GM21619 (cell line): ENCODE measurements around the gene TP63.

Source experiments
- ATAC-seq: cut with Tn5 transposase; IDR thresholded peaks from one replicate; pipeline ENCODE4 v1.9.1; 2021; ENCODE audit not compliant: unreplicated experiment

The TP63 gene

DNA sequence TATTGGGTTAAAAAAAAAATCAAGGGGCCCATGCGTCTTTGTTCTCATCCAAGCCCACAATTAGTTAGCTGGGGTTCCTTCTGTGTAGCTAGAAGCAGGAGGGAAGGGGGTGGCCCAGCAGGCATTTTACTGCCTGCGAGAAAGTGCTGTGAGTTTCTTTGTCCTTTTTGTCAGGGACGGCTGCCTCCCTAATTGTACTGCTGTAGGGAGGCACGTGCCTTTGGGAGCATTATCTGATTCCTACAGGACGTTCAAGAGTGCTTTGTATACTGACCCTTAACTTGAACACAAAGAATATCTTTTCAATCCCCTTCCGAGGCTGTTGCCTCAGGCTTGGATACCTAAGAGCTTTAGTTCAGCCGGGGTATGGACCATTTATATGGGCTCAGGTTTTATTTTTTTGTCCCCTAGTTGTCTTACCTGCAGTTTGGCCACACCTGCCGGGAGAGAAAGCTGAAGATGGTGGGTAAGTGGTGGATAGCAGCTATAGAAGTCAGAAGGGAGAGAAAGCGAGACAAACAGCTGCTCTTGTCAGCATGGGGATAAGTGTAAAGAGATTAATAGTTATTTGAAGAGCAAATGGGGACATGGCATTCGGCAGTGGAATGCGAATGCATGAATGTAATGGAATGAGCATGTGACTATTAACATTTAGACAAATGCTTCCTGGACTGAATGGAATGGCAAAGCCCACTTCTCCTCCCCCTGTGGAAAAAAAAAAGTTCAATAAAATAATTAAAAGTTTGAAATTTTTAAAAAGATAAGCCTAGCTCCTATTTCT, 175.2 kb downstream of the TP63 start:
- no peak for ATAC-seq

DNA sequence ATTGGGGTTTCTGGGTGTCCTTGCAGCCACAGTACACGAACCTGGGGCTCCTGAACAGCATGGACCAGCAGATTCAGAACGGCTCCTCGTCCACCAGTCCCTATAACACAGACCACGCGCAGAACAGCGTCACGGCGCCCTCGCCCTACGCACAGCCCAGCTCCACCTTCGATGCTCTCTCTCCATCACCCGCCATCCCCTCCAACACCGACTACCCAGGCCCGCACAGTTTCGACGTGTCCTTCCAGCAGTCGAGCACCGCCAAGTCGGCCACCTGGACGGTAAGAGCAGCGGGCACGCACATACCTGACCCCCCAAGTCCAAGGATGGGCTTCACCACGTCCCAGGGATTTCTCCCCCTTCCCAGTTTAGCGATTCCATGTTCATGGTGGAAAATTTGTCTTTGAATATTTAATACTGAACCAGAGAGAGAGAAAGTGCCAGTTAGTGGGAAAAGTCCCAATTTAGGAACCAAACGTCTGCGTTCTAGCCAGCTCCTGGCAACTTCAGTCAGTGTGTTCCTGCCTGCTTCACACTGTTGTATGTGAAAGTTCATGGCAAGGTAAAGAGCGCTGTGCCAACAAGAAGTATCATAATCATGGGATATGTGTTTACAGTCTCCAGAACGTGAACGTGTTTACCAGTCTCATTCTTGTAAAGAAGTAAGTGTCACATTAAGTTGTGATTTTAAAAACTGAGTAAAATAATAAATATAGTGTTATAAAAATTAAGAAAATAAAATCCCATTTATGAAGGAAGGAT, 177.2 kb downstream of the TP63 start:
- no peak for ATAC-seq

DNA sequence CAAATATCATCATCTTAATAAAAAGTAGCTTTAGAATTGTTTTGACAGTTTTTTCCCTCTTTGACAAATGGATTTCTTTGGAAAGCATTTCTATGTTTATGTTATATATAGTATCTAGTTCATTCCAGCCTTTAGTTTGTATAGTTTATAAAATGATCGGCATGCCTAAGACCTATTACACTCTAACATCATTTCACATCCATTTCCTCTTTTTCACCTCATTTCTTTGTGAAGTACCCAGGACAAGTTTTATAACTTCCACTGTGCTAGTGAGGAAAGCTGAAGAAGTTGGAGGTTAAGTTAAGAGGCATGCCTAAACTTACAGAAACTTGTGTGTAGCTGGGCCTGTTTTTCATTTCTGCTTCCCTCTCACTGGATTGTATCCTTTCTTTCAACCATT, 178.4 kb downstream of the TP63 start:
- no peak for ATAC-seq

DNA sequence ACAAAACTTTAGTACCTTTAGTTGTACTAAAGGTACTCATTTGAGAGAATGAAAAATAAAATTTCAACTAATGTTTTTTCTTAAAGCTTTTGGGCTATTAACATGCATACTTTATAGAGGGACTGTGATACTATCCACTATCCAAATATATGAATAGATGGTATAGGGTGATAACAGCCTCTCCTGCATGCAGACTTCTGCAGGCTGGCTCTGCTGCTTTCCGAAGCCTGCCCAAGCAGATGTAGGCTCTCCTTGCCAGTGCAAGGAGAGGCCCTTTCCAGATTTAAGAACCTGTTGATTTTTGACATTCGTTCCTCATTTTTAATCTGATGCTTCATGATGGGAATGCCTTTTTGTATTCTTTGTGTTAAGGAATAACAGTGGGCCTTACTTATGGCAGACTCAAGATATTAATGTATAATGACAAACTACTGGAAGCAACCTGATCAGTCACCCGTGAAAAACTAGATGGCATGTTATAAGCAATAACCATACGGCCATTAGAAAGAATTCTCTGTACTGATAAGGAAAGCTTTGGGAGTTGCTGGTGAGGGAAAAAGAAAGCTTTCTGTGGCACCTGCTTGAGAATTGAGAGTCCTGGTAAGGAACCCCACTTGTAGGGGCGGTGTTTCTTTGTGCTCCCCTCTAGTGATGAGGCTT, 181.7 kb downstream of the TP63 start:
- no peak for ATAC-seq

DNA sequence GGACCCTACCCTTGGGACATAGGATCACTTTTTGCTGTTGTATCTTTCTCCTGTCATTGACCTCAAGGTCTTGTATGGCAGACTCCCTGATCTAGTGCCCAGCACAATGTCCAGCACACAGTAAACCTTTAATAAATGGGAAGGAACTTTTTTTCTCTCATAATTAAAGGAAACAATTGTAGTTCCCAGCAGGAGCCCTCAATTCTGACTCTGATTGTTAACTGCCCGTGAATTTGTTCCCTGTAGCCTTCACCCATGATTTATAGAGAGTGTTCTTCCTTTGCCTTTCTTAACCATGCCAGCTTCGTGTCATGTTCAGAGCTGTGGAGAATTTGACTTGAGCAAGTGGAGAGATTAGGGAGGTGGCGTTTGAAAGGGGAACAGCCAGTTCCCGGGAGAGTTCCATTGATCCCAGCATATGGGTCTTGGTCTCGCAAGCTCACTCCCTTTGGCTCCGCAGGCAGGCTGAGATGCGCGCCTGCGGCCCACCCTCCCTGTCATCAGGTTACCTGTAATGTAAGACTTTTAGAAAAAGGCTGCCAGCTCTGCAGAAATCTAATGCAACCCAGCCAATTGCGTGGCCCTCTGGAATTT, 182.6 kb downstream of the TP63 start:
- ATAC-seq: no peak

DNA sequence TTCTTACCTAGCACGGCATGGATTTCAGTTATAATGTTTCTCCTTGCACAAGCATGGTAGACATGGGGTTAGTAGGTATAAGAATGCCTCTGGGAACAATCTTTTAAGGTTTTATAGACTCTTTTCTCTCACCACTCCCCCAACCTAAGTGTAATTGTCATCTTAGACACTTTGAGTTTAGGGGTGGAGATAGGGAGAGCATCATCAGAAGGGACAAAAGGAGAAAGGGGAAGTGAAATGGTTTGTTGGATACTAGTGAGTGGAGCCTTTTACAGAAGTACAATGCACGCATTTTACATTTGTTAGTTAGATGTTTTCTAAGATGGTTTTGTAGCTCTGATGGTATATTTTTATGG, 189.2 kb downstream of the TP63 start:
- ATAC-seq: peak; percentile 73

DNA sequence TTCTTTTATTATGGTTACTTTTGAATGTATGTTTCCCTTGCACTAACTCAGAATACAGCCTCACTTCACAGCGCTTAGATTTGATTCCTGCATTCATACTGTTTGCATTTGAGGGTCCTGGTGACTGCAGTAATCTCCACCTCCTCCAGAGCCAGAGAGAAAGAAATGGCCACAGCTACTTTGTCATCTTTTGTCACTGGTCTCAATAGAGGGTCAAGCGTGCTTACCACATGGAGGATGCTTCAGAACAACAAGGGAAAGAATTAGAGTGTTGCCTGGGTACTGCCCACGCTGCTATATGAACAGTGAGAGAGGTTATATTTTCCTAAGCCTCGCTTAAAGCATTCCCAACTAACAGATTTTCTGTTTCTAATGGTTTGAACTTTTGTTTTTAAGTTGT, 190.1 kb downstream of the TP63 start:
- no peak for ATAC-seq

DNA sequence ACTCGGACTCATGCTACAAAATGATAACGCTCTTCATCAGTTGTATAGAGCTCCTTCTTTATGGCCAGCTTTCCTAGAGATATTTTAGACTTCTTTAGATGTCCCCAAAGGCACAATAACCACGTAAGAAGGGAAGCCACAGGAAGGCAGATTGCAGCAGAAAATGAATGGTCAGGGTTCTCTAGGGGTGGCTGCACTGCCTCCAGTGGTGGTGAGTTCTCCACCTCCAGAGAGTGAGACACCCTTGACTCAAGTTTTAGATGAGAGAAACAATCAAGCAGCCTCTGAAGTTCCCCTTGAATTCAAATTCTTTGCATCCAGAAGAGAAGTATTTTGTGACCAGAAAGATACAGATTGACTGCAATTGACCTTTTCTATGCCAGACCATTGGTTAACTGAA, 191.5 kb downstream of the TP63 start:
- ATAC-seq: no peak

DNA sequence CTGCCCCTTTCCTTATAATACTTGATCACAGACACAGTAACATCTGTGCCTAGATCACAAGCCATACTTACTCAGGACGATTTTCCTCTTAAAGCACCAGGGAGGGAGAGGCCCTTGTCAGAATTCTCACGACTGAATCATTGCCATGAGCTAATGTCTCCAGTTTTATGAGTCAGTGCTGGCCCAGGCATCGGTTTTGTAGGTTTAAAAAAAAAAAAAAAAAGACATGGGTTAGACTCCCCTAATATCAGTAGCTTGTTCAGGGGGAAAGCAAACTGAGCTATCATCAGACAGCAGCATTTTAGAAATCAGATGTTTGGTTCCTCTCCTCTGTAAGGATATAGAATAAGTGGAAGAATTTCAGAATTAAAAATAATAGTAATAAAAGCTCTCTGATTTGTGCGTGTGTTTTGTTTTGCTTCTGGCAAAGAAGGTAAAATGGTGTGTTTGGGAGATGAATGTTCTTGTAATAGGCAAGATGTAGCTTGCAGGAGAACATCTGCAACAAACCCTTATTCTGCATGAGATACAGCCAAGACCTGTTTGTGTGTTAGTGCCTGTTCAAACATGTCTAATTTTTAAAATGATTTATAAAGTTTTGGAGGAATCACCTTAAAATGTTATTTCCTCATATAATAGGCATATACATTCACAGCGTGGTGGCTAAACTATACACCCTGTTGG, 193.6 kb downstream of the TP63 start:
- no peak for ATAC-seq

DNA sequence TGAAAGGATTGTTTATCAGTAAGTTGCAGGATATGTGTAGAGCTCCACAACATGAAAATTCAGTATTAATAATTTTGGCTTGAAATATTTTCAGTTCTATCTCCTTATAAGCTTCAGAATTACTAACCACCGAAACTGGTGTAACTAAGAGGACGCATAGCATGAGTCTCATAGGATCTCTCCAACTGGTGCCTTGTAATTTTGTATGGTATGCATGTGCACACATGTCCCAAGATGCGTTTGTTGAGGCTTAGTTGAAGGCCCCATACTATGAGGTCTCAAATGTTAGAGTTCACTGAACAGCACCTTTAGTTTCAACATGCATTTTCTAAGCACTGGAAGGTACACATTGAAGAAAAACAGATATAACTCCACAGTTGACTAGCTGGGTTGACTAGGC, 195.4 kb downstream of the TP63 start:
- no peak for ATAC-seq

DNA sequence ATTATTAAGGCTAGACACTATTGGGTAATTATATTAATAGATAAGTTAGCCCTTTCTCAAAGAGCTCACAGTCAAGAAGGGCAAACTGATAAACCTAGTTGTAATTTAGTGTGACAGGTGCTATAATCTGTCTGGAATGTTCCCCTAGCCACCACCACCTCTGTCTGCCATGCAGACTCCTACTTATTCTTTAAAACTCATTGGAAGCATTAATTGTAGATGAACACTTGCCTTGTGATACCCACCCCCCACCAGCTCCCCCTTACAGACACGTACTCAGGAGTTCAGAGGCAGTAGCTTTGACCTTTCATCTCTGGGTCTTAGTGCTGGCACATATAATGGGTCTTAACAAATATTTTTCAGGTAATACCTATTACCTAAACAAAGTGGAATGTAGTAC, 195.9 kb downstream of the TP63 start:
- no peak for ATAC-seq

DNA sequence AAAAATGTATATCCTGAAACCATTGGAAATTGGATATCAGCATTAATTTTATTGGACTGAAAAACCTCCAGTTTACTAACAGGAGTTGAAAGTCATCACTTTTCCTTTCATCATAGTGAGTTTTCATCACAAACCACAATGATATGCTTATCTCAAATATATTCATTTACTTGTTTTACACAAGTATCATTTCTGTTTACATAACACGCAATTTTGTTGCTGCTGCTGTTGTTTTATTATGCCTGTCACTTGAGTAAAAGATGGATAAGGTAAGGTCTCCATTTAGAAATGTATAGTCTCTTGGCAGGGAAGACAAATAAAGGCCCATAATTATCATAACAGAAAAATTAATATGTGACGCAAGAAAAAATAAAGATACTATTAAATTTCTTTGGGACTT, 199.2 kb downstream of the TP63 start:
- no peak for ATAC-seq

DNA sequence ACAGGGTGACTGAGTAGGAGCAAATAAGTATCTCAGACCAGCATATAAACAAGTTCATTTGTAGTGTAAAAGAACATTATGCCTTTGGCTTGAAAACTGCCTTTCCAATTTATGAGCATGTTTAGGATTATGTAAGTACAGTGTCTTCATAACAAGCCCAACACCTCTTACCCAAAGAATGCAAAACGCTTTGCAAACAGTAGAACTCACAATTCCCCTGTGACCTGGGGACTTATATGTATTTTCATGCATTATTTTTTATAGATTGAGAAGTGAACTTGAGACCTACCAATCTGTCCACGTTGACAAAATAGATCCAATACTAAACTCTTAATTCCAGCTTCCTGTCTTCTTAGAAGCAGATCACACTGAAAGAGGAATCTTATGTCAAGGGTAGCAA, 202.1 kb downstream of the TP63 start:
- ATAC-seq: no peak

DNA sequence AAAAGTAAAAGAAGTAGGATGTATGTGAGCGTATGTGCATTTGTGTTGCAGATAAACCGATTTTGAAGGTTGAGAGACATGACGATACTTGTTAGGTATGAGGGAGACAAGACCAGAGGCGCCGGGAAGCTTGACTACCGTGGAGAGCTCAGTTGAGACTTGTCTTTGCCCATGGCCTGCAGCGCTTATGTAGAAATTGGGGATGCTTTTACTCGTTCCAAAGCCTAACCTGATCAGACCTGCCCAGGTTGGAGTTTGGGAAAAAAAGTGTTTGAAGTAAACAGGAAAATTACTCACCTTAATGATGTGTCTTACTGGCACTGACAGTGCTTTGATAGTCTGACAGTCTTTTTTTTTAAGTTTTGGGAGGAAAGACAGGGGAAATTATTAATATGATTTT, 202.8 kb downstream of the TP63 start:
- no peak for ATAC-seq

DNA sequence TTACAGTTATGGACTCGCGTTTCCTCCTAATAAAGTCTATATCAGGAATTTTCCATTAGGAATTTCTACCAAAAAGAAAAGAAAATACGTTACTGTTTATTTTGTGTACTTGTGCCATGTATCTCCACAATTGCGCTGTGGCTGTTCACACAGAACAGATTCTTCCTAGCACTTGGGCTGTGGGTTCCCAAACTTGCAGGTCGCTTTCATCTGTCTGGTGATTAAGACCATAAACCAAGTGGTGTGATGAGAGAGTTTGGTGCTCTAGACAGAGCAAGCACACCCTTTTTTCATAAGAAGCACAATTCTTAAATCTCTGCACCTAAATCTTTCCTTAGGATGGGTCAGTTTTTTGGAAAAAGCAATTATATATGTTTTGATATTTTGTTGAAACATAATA, 203.3 kb downstream of the TP63 start:
- ATAC-seq: no peak

DNA sequence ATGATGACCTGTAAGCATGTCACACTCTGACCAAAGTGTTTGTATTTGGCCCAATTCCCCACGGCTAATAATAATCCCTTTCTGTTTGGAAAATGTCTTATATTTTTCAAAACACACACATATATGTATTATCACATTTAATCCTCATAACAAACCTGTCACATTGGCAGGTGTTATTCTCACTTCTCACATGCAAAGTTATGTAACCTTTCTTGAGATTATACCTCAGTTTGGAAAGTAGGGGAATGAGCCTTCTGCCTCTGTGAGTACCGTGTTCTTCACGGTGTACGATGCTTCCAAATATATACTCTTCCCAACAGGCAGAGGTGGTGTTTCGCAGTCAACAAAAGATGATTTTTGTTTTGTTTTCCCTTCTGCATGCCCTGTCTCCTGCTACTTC, 205.6 kb downstream of the TP63 start:
- no peak for ATAC-seq

DNA sequence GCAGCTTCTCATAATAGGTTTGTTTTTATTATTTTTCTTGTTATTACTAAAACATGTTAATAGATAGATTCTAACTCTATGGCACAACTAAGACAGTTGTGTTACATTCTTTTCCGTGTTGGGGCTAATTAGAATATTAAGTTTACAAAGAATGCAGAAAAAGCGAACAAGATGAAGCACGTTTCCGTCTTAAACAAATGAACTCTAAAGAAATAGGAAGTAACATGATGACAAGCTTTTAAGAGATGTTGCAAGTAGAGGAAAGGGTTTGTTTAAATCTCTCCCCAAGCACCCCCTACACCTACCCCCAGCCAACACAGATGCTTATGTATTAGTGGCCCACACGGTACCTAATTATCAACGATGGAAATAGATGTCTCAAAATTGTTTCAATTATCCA, 207.1 kb downstream of the TP63 start:
- no peak for ATAC-seq

DNA sequence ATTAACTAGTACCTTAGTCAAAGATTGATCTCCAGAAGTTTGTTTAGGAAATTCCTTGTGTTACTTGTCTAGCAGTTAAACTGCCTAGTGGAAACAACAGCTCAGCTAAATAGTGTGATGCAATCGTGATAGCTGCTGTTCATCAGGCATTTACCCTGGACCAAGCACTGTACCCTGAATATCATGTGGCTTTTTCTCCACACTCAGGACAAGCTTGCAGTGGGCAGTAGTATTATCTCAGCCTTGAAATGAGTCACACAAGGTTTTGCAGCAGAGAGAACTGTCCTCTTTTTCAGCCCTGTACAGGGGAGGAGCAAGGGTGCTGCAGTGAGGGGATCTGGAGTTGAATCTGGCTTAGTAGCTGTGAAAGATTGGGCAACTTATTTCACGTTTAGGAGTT, 208.4 kb downstream of the TP63 start:
- no peak for ATAC-seq

DNA sequence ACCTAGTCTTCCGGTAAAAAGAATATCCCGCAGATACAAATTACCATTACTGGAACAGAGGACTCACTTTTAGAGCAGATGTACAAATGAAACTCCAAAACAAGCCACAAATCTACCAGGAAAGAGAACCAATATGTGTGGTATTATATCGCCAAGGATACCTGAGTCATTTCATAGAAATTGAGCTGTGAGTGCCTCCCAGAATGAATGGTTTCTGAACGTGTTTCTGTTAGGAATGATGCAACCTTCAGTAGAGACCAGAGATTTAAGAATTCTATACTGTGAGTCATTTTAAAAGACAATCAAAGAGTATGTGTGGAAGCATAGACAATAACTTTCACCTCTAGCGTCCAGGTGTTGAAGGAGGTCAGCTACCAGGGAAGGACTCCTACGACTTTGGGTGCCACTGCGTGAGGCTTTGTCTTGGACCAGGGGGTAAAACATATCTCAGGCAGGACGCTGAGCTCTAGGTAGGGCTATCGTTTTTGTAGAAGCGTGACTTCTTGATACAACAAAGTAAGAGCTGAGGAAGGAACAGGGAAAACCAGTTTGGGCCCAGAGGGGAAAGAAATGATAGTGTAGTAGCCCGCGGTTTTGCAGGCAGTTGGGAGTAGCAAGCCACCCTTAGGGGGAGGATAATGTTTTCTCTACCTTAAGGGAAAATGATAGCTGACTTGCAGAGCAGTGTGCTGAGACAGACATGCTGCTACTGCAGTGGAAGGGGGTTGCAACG, 210.4 kb downstream of the TP63 start:
- ATAC-seq: no peak
